ENCODE results near the gene NTN1.

The NTN1 gene

GRCh38 chr17:9218064-9218635 lies 196.8 kb downstream of the NTN1 start:
- ATAC-seq: no peak
- no peak for DNase-seq

DNA sequence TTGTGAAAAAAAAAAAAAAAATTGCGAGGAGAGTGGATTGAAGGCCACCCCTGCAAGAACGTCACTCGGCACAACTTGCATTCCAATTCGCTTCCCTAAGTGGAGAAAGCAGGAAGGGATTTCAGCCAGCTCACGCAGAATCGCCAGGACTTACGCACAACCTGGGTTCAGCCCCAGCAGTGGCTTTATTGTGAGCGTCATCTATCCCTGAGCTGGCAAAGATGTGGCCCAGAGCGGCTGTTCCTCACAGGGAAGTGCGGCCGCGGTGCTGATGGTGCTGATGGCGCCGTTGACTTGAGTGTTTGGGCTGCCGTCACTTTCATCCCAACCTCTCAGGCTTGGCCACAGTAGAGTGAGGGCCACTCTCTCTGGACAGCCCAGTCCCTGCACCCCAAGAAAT lies 197.6 kb downstream of the NTN1 start:
- DNase-seq (no peak), ATAC-seq (no peak)

DNA sequence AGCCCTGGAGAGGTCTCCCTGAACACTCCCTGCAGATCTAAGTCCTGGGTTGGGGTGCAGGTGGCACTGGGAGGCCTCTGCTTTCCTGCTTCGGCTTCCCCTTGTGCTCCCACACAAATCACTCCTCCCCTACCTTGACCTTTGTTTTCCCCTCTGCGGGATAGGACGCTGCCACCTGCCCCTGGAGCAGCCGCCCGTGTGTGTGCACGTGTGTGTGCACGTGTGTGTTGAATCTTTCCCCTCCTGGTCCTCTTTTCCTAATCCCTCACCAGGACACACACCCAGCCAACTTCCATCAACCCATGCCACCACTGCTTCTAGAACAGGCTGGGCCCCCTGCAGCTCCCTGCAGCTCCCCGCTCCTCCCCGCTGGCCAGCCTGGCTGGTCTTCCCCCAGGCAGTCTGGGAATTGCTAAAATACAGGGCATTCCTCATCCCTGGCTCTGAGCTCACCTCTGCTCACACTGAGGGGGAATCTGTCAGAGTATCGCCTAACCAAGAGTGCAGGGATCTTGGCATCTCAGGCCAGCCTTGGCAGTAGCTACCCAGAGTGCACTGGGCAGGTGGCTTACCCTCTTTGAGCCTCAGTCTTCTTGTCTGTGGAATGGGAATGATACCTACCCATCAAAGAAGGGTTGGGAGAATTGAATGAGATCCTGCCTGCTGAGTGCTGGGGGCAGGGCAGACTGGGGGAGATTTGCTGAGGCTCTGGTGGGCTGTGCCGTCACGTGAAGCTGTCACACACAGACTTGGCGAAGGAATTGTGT lies 198.5 kb downstream of the NTN1 start:
- DNase-seq (no peak), ATAC-seq (no peak)

- no peak for ATAC-seq
- no peak for DNase-seq
Measured at GRCh38 chr17:9220398-9221146, 199.3 kb downstream of the NTN1 start.

DNA sequence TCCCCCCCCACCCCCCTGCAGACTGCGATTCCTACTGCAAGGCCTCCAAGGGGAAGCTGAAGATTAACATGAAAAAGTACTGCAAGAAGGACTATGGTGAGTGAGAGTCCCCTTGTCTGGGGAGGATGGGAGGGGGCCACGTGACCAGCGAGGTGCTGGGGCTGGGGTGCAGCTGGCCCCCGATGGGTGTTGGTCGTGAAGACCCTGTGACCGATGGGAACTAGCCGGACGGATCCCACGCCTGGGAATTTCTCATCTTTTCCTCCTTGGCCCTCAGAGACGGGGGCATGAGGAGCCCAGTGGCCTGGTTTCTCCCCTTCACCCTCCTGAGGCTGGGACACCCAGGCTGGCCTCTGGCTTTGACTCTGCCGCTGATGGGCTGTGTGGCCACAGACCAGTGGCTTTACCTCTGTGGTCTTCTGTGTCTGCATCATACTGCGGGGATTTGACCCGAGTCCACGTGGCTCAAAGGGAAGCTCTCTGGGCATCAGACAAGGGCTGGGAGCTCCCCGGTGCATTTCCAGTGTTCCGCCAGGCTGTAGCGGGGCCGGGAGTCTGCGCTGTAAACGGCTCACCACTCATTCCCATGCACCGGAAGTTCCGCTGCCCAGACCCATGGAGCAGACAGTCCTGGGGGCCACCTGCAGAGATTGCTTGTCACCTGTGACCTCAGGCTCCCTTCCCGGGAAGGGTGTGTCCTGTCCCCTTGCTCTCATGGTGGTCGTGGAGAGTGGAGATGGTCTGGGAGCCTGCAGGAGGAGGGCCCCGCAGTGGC lies 200.0 kb downstream of the NTN1 start:
- DNase-seq (no peak), ATAC-seq (no peak)

- ATAC-seq: no peak
- DNase-seq: no peak
Measured at GRCh38 chr17:9221922-9222180, 200.5 kb downstream of the NTN1 start.

- no peak for DNase-seq
- ATAC-seq: no peak
Measured at GRCh38 chr17:9223531-9223930, 202.2 kb downstream of the NTN1 start.

DNA sequence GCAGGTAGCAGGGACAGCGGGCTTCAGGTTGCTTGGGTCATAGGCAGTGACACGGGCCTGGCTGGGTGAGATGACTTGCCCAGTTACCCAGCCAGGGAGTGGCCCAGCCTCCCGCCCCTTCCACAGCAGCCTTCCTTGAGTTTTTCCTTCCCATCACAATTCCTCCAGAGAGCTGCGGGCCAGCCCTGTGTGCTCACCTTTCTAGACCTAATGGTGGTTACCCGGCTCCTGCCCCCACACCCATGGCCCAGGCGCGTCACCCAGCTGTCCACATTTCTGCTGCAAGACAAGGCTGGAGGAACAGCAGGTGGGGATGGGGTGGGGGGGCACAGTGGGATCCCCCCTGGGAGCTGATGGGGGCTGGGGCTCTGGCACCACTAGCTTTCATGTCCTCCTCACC lies 203.2 kb downstream of the NTN1 start:
- DNase-seq (no peak), ATAC-seq (no peak)

DNA sequence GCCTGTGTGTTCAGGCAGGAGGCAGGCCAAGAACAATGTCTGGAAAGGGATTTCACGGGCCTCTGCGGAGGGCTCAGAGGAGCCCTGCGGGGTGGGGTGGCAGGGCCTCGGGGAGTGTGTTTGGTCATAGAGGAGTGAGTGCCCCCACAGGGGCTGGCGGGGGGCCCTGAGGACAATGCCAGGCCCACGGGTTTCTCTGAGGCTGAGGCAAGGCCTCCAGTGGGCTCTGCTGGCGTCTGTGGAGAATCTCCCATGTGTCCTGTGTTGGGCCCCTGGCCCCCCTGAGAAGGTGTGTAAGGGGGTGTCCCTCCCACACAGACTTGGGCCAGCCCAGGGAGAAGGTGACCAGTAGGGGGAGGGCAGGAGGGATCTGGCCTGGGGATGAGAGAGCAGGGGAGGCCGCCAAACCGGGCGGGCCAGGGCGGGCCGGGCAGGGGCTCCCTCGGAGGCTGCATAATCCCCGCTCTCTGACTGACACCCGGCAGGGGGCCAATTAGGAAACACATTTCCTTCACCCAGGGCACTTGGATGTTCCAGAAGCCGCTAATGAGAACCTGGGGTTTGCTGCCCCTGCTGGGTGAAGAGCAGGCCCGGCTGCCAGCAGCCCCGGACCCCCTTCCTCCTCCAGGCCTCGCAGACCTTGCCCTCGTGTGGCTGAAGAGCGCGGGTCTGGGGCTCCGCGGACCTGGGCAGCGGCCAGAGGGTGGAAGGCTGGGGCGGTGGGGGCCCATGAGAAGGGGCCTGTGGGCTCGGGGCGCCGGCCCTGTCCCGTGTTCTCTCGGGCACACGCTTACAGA lies 204.2 kb downstream of the NTN1 start:
- DNase-seq: no peak
- ATAC-seq: no peak

DNA sequence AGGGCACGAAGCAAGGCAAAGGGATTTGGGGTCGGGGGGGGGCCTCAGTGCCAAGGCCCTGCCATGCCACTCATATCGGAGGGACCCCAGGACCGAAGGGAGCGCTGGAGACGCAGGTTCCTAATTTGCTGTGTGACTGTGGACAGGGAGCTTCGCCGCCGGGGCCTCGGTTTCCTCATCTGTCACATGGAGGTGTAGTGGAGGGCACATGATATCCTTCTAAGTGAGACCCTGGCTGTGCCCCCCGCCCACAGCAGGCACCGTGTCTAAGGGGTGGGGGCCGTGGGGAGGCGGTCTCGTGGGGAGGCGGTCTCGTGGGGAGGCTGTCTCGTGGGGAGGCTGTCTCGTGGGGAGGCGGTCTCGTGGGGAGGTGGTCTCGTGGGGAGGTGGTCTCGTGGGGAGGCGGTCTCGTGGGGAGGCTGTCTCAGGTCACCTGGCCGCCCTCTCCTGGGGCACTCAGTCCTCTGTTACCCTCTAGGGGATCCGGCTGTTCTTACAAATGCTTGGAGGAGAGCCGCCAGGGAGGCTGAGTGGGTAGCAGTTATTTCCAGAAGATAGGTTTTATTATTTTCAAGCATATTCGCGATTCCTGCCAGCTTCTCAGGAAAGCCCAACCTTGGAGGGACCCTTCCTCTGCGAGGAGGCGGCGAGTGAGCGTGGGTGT lies 205.0 kb downstream of the NTN1 start:
- ATAC-seq (no peak), DNase-seq (no peak)

GRCh38 chr17:9226794-9227135 lies 205.5 kb downstream of the NTN1 start:
- ATAC-seq (no peak), DNase-seq (no peak)

- ATAC-seq: no peak
- DNase-seq: no peak
Measured at GRCh38 chr17:9227819-9228407, 206.6 kb downstream of the NTN1 start.

DNA sequence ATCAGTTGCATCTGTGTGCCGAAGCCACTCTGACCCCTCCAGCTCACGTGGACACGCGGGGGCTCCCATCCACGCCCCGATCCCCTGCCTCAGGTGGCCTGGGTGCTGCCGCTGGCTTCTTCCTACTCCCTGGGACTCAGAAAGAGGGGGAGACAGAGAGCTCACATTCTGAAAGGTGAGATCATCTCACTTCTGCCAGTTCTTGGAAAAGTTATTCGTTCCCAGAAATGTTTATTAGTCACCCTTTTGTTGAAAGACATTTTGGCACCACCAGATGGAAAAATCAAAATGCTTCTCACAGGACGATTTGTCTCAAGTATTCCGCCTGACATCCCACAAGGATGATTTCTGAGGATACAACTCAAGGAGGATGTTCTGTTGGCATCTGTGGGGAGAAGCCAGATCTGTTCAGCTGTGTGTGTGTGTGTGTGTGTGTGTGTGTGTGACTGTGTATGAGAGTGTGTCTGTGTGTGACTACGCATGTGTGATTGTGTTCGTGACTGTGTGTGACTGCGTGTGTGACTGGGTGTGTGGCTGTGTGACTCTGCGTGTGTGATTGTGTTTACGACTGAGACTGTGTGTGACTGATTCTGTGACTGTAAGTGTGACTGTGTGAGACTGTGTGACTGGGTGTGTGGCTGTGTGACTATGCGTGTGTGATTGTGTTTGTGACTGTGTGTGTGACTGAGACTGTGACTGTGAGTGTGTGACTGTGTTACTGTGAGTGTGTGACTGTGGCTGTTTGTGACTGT lies 207.3 kb downstream of the NTN1 start:
- no peak for DNase-seq
- peak; percentile 33 for ATAC-seq

DNA sequence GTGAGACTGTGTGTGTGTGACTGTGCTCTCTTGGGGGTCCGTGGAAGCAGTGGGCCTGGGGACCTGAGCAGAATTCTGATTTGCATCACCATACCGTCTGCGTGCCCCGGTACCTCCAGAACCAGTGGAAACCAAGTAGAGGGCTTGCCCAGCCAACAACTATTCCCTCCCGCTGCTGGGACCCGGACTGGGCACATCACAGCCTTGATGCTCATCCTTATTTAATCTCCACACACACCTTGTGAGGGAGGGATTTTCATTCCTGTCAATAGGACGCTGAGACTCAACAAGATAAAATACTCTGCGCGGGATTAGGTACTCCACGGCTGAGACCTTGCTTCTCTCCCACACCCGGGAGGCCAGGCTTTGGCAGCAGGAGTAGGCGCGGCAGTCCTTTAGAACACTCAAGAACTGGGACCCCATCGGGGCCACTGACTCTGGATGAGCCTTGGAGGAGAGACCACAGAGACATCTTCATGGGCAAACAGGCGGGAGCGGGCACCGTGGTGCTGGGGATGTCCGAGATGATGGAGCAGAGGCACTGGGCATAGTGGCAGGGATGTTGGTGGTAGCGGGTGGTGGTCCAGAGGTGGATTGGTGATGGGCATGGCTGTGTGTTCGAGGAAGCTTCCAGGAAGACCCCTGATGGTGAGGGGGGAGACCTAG lies 208.0 kb downstream of the NTN1 start:
- ATAC-seq (no peak), DNase-seq (no peak)

GRCh38 chr17:9229826-9230201 lies 208.5 kb downstream of the NTN1 start:
- ATAC-seq: no peak
- no peak for DNase-seq

DNA sequence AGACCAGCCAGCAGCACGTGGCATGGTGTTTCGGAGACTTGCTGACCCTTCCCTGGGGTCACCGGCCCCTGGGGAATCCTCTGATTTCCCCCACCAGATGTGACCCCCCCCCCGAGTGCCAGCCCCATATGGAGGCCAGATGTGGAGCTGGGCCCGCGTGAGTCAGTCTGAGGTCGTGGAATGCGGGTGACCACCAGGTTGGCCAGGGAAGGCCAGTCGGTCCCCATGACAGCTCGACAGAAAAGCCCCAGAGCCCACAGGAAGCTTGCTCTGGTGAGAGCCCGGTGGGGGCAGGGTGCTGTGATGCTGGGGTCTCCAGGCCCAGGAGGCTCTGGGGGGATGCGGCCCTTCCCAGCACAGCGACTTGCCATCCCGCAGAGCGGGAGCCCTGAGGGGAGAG lies 209.0 kb downstream of the NTN1 start:
- no peak for DNase-seq

DNA sequence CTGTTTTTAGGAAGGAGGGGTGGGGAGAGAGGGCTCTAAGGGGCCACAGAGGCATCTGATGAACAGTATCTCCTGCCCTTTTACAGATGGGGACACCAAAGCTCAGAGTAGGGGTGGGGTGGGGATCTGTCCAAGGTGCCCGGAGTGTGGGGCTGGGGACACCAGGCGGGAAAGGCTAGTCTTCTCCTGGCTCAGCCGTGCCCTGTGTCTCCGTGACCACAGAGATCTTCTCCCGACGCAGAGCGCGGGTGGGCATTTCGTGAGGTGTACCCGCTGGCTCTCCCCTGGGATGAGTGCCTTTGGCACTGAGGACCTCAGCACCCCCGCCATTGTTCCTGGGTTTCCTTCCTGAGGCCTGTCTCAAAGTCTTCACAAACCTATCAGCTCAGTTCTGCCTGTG lies 209.6 kb downstream of the NTN1 start:
- DNase-seq (no peak), ATAC-seq (no peak)

More for the DNA sequence above, 209.0 kb downstream of the NTN1 start:
- no peak for ATAC-seq

GRCh38 chr17:9231449-9232154 lies 210.3 kb downstream of the NTN1 start:
- ATAC-seq: no peak

DNA sequence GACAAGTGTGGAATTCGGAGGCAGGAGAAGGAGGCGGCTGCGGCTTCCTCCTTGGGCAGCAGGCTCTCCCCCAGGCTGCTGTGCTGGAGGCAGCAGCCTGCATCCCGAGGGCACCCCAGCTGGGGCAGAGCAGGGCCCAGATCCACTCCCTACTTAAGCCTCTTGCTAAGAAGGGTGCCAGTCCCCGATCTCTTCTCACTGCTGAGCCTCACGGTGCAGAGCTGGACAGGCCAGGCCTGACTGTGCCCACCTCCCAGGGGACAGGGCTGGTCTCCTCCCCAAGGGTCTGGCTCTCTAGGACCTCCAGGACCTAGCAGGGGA lies 210.8 kb downstream of the NTN1 start:
- DNase-seq: no peak
- no peak for ATAC-seq

More at GRCh38 chr17:9231449-9232154, 210.3 kb downstream of the NTN1 start:
- no peak for DNase-seq
